ENCODE results near the gene STPG1.

Gene STPG1

GRCh38 chr1:24437631-24438396, 24.2 kb upstream of the STPG1 start:
- no peak for DNase-seq
- Histone ChIP-seq H3K9ac (ENCODE audit: low read length) (no peak overlapping the region), H3K27ac (ENCODE audit: low read length) (no peak overlapping the region)

GRCh38 chr1:24435782-24436365, 22.3 kb upstream of the STPG1 start:
- no peak for DNase-seq
- Histone ChIP-seq H3K27ac (ENCODE audit: low read length) (no peak overlapping the region), H3K9ac (ENCODE audit: low read length) (no peak overlapping the region), H3K27me3 (replicated peaks; ENCODE audit: insufficient read depth, low read length) (no peaks in the 10 kb centered on the region), H3K9me2 (replicated peaks; ENCODE audit: insufficient read depth, low read length) (no peaks in the 10 kb centered on the region), H3K9me3 (replicated peaks; ENCODE audit: insufficient read depth, low read length) (no peaks in the 10 kb centered on the region), H3K36me3 (replicated peaks; ENCODE audit: insufficient read depth, low read length) (no peaks in the 10 kb centered on the region; the same call in 1 of the 2 replicates), H4K20me1 (ENCODE audit: insufficient read depth, low read length) (no peaks in the 10 kb centered on the region), H3K4me3 (ENCODE audit: low read length) (no peak overlapping the region), H3F3A (ENCODE audit: insufficient read depth, low read length) (no peaks in the 10 kb centered on the region), H3K79me2 (ENCODE audit: low read length) (0 out of 2 replicates have a peak, but pooled peaks cover 7% of the 10 kb centered on the region), H2AFZ (ENCODE audit: low read length) (no peak overlapping the region), H3K4me1 (ENCODE audit: low read length) (no peaks in the 10 kb centered on the region), H3K4me2 (ENCODE audit: low read depth, low read length) (no peak overlapping the region)
- TF ChIP-seq CTCF (IDR thresholded peaks at IDR 0.05; ENCODE audit: low read length) (no peak), EZH2phosphoT487 (IDR thresholded peaks at IDR 0.05; ENCODE audit: low read length) (no peak), EZH2 (optimal IDR thresholded peaks at IDR 0.05; ENCODE audit: low read depth, low read length) (no peak)

More at GRCh38 chr1:24437631-24438396, 24.2 kb upstream of the STPG1 start:
- H3K36me3 ChIP-seq (replicated peaks; ENCODE audit: insufficient read depth, low read length), result no peaks in the 10 kb centered on the region; the same call in 1 of the 2 replicates
- H3K9me2 ChIP-seq (replicated peaks; ENCODE audit: insufficient read depth, low read length), result no peaks in the 10 kb centered on the region
- H3K27me3 ChIP-seq (replicated peaks; ENCODE audit: insufficient read depth, low read length), result no peaks in the 10 kb centered on the region
- 0 out of 2 replicates have a peak, but pooled peaks cover 7% of the 10 kb centered on the region for H3K79me2 ChIP-seq (ENCODE audit: low read length)
- no peak overlapping the region for H3K4me3 ChIP-seq (ENCODE audit: low read length)
- TF ChIP-seq EZH2phosphoT487 (IDR thresholded peaks at IDR 0.05; ENCODE audit: low read length) (no peak), CTCF (IDR thresholded peaks at IDR 0.05; ENCODE audit: low read length) (no peak), EZH2 (optimal IDR thresholded peaks at IDR 0.05; ENCODE audit: low read depth, low read length) (no peak)
- H4K20me1 ChIP-seq (ENCODE audit: insufficient read depth, low read length), result no peaks in the 10 kb centered on the region
- no peaks in the 10 kb centered on the region for H3K9me3 ChIP-seq (replicated peaks; ENCODE audit: insufficient read depth, low read length)
- H3K4me2 ChIP-seq (ENCODE audit: low read depth, low read length), result no peak overlapping the region
- no peak overlapping the region for H2AFZ ChIP-seq (ENCODE audit: low read length)
- no peaks in the 10 kb centered on the region for H3F3A ChIP-seq (ENCODE audit: insufficient read depth, low read length)
- H3K4me1 ChIP-seq (ENCODE audit: low read length), result no peaks in the 10 kb centered on the region

- no peak overlapping the region for H3K4me2 ChIP-seq (ENCODE audit: low read depth, low read length)
- no peak for DNase-seq
- H3K4me1 ChIP-seq (ENCODE audit: low read length), result no peaks in the 10 kb centered on the region
- no peak overlapping the region for H2AFZ ChIP-seq (ENCODE audit: low read length)
- H3K9me3 ChIP-seq (replicated peaks; ENCODE audit: insufficient read depth, low read length), result no peaks in the 10 kb centered on the region
- peaks cover 18% of the 10 kb centered on the region; the same call in 1 of the 2 replicates for H3K79me2 ChIP-seq (ENCODE audit: low read length)
- H3F3A ChIP-seq (ENCODE audit: insufficient read depth, low read length), result no peaks in the 10 kb centered on the region
- H3K27ac ChIP-seq (ENCODE audit: low read length), result no peak overlapping the region
- H3K9me2 ChIP-seq (replicated peaks; ENCODE audit: insufficient read depth, low read length), result no peaks in the 10 kb centered on the region
- H3K27me3 ChIP-seq (replicated peaks; ENCODE audit: insufficient read depth, low read length), result no peaks in the 10 kb centered on the region
- no peak overlapping the region for H3K4me3 ChIP-seq (ENCODE audit: low read length)
- H3K36me3 ChIP-seq (replicated peaks; ENCODE audit: insufficient read depth, low read length), result 0 out of 2 replicates have a peak, but pooled peaks cover 3% of the 10 kb centered on the region
- no peaks in the 10 kb centered on the region for H4K20me1 ChIP-seq (ENCODE audit: insufficient read depth, low read length)
- H3K9ac ChIP-seq (ENCODE audit: low read length), result no peak overlapping the region
- TF ChIP-seq EZH2phosphoT487 (IDR thresholded peaks at IDR 0.05; ENCODE audit: low read length) (no peak), CTCF (IDR thresholded peaks at IDR 0.05; ENCODE audit: low read length) (no peak), EZH2 (optimal IDR thresholded peaks at IDR 0.05; ENCODE audit: low read depth, low read length) (no peak)
Measured at GRCh38 chr1:24427545-24427862, 13.9 kb upstream of the STPG1 start.
